ENCODE measurements around the gene ABCA1.
"Not testable (repeated sequence)": the region's sequence is repeated elsewhere in the genome, so short reads cannot be mapped to it uniquely, and the experiment has no call there.

- TF ChIP-seq CTCF, POLR2A (IDR thresholded peaks at IDR 0.05): not testable (repeated sequence)
Measured at GRCh38 chr9:104975966-104976595, 48.1 kb upstream of the ABCA1 start.

Data from right lobe of liver (tissue), 4 donors.